PC-9 (cell line): Measurements from ENCODE around the gene WDR48. TPM values are rescaled to one million over a fixed set of nuclear protein-coding genes. Genes with fewer than 3 reads are reported as not detected.

ENCODE experiments used
- Bru-seq: library from RNA; stranded (reverse); fragments of 400-500 nt; gene quantifications from one replicate; lab custom pipeline; 2021; lab: Mats Ljungman, UMichigan
- BruChase-seq, 2 experiments: library from RNA; stranded (reverse); fragments of 400-500 nt; gene quantifications; one replicate each; lab custom pipeline; 2021; lab: Mats Ljungman, UMichigan
- BruUV-seq: library from RNA; stranded (reverse); fragments of 400-500 nt; replicated peaks from 2 replicates; lab custom pipeline; 2021; lab: Mats Ljungman, UMichigan
- CTCF ChIA-PET: fragments of 300-600 bp; sonication (Branson Sonifier 250); formaldehyde crosslinking; loops from one replicate; lab custom pipeline; 2022; ENCODE audit warnings: antibody characterized with exemption; lab: Charles Lee
- POLR2A ChIA-PET: fragments of 300-600 bp; sonication (Branson Sonifier 250); formaldehyde crosslinking; loops from one replicate; lab custom pipeline; 2022; ENCODE audit warnings: antibody characterized with exemption; ENCODE audit not compliant: unreplicated experiment; lab: Charles Lee
- DNase-seq, 2 experiments: peaks; one replicate each; pipeline versions ENCODE4 v3.0.0 to v3.0.0-alpha.2; 2015 to 2022; ENCODE audit warnings: mixed read lengths in 1 of 2
- H2AFZ ChIP-seq: fragments of 200-600 bp; sonication (generic); 2 replicates; pipeline ENCODE4 v1.8.1; 2017; ENCODE audit warnings: antibody characterized with exemption
- H3F3A ChIP-seq: fragments of 200-600 bp; sonication (generic); 2 replicates; pipeline ENCODE4 v1.8.1; 2017; ENCODE audit warnings: antibody characterized with exemption, mild to moderate bottlenecking, low read depth; ENCODE audit not compliant: insufficient read depth
- H3K27ac ChIP-seq: fragments of 200-600 bp; sonication (generic); 2 replicates; pipeline ENCODE4 v1.6.1; 2016; ENCODE audit warnings: mixed run types
- H3K27me3 ChIP-seq: fragments of 200-600 bp; sonication (generic); 2 replicates; pipeline ENCODE4 v1.6.1; 2016; ENCODE audit warnings: low read depth, mixed run types; ENCODE audit not compliant: insufficient read depth
- H3K36me3 ChIP-seq: fragments of 200-600 bp; sonication (generic); 2 replicates; pipeline ENCODE4 v1.6.1; 2016; ENCODE audit warnings: low read depth, mixed run types
- H3K4me1 ChIP-seq: fragments of 200-600 bp; sonication (generic); replicated peaks from 2 replicates; pipeline ENCODE4 v1.6.1; 2016; ENCODE audit warnings: mixed run types; ENCODE audit not compliant: insufficient read depth
- H3K4me2 ChIP-seq: fragments of 200-600 bp; sonication (generic); 2 replicates; pipeline ENCODE4 v1.6.1; 2017; ENCODE audit warnings: mixed run types
- H3K4me3 ChIP-seq: fragments of 200-600 bp; sonication (generic); 2 replicates; pipeline ENCODE4 v1.6.1; 2016; ENCODE audit warnings: mixed run types
- H3K79me2 ChIP-seq: fragments of 200-600 bp; sonication (generic); 2 replicates; pipeline ENCODE4 v1.6.1; 2017; ENCODE audit warnings: low read depth, mixed run types
- H3K9me2 ChIP-seq: fragments of 200-600 bp; sonication (generic); 2 replicates; pipeline ENCODE4 v1.8.1; 2017; ENCODE audit warnings: mild to moderate bottlenecking; ENCODE audit not compliant: insufficient read depth
- H3K9me3 ChIP-seq: fragments of 200-600 bp; sonication (generic); 2 replicates; pipeline ENCODE4 v1.8.1; 2016; ENCODE audit warnings: low read depth; ENCODE audit not compliant: insufficient read depth
- H4K20me1 ChIP-seq: fragments of 200-600 bp; sonication (generic); 2 replicates; pipeline ENCODE4 v1.8.1; 2017; ENCODE audit not compliant: insufficient read depth
- CTCF ChIP-seq: fragments of 200-600 bp; sonication (generic); conservative IDR thresholded peaks from 2 replicates; pipeline ENCODE4 v1.6.1; 2017; ENCODE audit warnings: mixed run types, antibody characterized with exemption, mild to moderate bottlenecking, moderate library complexity
- EZH2 ChIP-seq: fragments of 200-600 bp; sonication (generic); IDR thresholded peaks from 2 replicates; pipeline ENCODE4 v1.8.0; 2017; ENCODE audit warnings: antibody characterized with exemption, low read depth
- intact Hi-C: fragments of 100-400 bp; cut with micrococcal nuclease; formaldehyde crosslinking; loops from one replicate; pipeline ENCODE4 v1.10.0; 2022; ENCODE audit not compliant: unreplicated experiment
- long read RNA-seq: library from polyadenylated mRNA; stranded (forward); transcript quantifications from one replicate; pipeline ENCODE4 v2.0.0, GENCODE V29; 2022
- total RNA-seq: library from RNA; stranded (reverse); gene quantifications from 2 replicates; pipeline ENCODE4 v1.2.3, GENCODE V29; 2021

The WDR48 gene
- 26.0 and 31.2 TPM in 2 replicates for total RNA-seq
- Bru-seq, nascent RNA, result percentile 73 among the genes with signal in this experiment
- BruChase-seq, experiment 1, labeled RNA remaining after a 2-hour chase, result percentile 77 among the genes with signal in this experiment
- BruChase-seq, experiment 2, labeled RNA remaining after a 6-hour chase, result percentile 75 among the genes with signal in this experiment
- long read RNA-seq, transcript WDR48-201 (19 exons, 3,707 nt), result major isoform, 27 of 33 reads
- long read RNA-seq, partial matches to known transcripts, result 0 of 33 reads
- long read RNA-seq, other reads (novel, unspliced or antisense), result 6 of 33 reads

GRCh38 chr3:39051649-39052561 is at the start of gene WDR48, which contains the start of gene SCN11A:
Gene WDR48 (plus strand): TSS chr3:39052016. CDS start chr3:39052026, 10 bp downstream.
Gene SCN11A (minus strand): TSS chr3:39051944. CDS start chr3:38950362, 101,582 bp downstream.
- Histone ChIP-seq H3F3A (no peaks in the 10 kb centered on the region), H3K27me3 (no peaks in the 10 kb centered on the region), H3K4me1 (peaks cover 7% of the 10 kb centered on the region), H3K4me3 (peak within 1 kb of the TSS; percentile 98), H3K79me2 (peaks cover 32% of the 10 kb centered on the region), H4K20me1 (0 out of 2 replicates have a peak, but pooled peaks cover 3% of the 10 kb centered on the region), H3K9me3 (no peaks in the 10 kb centered on the region), H3K27ac (peak within 1 kb of the TSS; percentile 64; the same call in 1 of the 2 replicates), H3K9me2 (no peaks in the 10 kb centered on the region), H3K4me2 (peak within 1 kb of the TSS; percentile 87), H2AFZ (peak within 1 kb of the TSS; percentile 99), H3K36me3 (no peaks in the 10 kb centered on the region)
- intact Hi-C loops, result no loop called here
- TF ChIP-seq EZH2, result no peak
- no peak for TF ChIP-seq CTCF
- ChIA-PET CTCF (no interaction called here), POLR2A (no interaction called here)
- TSS peak; percentile 97 for BruUV-seq
- peak; percentile 79 to 82 for DNase-seq

- Histone ChIP-seq H4K20me1 (no peaks in the 10 kb centered on the region), H3K4me2 (no peak overlapping the region), H3K27ac (no peak overlapping the region), H3K9me3 (no peaks in the 10 kb centered on the region), H3K4me3 (no peak overlapping the region), H3K36me3 (no peaks in the 10 kb centered on the region), H3K79me2 (no peaks in the 10 kb centered on the region), H3K4me1 (no peaks in the 10 kb centered on the region), H2AFZ (no peak overlapping the region), H3K27me3 (peaks cover 14% of the 10 kb centered on the region), H3F3A (no peaks in the 10 kb centered on the region), H3K9me2 (0 out of 2 replicates have a peak, but pooled peaks cover 4% of the 10 kb centered on the region)
- BruUV-seq, result no TSS peak
- DNase-seq, result no peak
- ChIA-PET POLR2A (no interaction called here), CTCF (no interaction called here)
- intact Hi-C loops, result no loop called here
- TF ChIP-seq CTCF, result no peak
- TF ChIP-seq EZH2, result no peak
These were observed 46.5 kb upstream of the WDR48 start for GRCh38 chr3:39005295-39005694.

- Histone ChIP-seq H3K27me3 (peaks cover 18% of the 10 kb centered on the region), H4K20me1 (no peaks in the 10 kb centered on the region), H3K27ac (no peak overlapping the region), H3K9me2 (no peaks in the 10 kb centered on the region), H3K36me3 (no peaks in the 10 kb centered on the region), H3K4me3 (no peak overlapping the region), H3K4me1 (no peaks in the 10 kb centered on the region), H3K79me2 (no peaks in the 10 kb centered on the region), H2AFZ (no peak overlapping the region), H3K9me3 (no peaks in the 10 kb centered on the region), H3F3A (no peaks in the 10 kb centered on the region), H3K4me2 (no peak overlapping the region)
- DNase-seq, result no peak
- TF ChIP-seq CTCF, result no peak
- no peak for TF ChIP-seq EZH2
- CTCF ChIA-PET, result no interaction called here
- BruUV-seq, result no TSS peak
- POLR2A ChIA-PET, result no interaction called here
- intact Hi-C loops, result no loop called here
These were observed 40.6 kb upstream of the WDR48 start for GRCh38 chr3:39011191-39011736.
